Left lung (tissue), 10 donors: ENCODE results near the gene ADAMTS2. TPM values are rescaled to one million over a fixed set of nuclear protein-coding genes. Genes with fewer than 3 reads are reported as not detected.

Source experiments
- ATAC-seq: fragments of 200-7000 bp; cut with Tn5 transposase; one replicate; pipeline ENCODE4 v1.9.1; 2020; ENCODE audit warnings: moderate library complexity
- DNase-seq, 4 donors: peaks; one replicate each; pipeline ENCODE4 v3.0.0-alpha.2; 2013 to 2020
- H3K27ac ChIP-seq, 2 donors: fragments of 200-600 bp; sonication (generic) in 1 of 2; one replicate each; pipeline versions ENCODE4 v1.5.0 to v1.8.0; 2020 to 2021
- H3K27me3 ChIP-seq, 2 donors: fragments of 200-600 bp; sonication (generic) in 1 of 2; one replicate each; pipeline versions ENCODE4 v1.5.0 to v1.8.0; 2020 to 2021
- H3K36me3 ChIP-seq, 2 donors: fragments of 200-600 bp; sonication (generic) in 1 of 2; one replicate each; pipeline versions ENCODE4 v1.5.0 to v1.8.0; 2020 to 2021
- H3K4me1 ChIP-seq, 2 donors: fragments of 200-600 bp; one replicate each; pipeline ENCODE4 v1.8.0; 2021
- H3K4me3 ChIP-seq, 2 donors: fragments of 200-600 bp; sonication (generic) in 1 of 2; one replicate each; pipeline versions ENCODE4 v1.5.0 to v1.8.0; 2020 to 2021; ENCODE audit warnings: mild to moderate bottlenecking in 1 of 2
- H3K9me3 ChIP-seq, 2 donors: fragments of 200-600 bp; sonication (generic) in 1 of 2; one replicate each; pipeline versions ENCODE4 v1.5.0 to v1.8.0; 2020 to 2021
- intact Hi-C, 2 donors: fragments of 100-400 bp; cut with DNase I; formaldehyde crosslinking; loops; one replicate each; pipeline versions ENCODE4 v1.11.2 to v1.14.2; 2022
- polyA plus RNA-seq, 6 donors: library from polyadenylated mRNA; unstranded; fragments of 120-200 nt; gene quantifications; one replicate each; pipeline ENCODE4 v1.2.1, GENCODE V29; 2013; ENCODE audit not compliant: insufficient read length in 6 of 6
- total RNA-seq, 2 donors: library from RNA; stranded (reverse); fragmentation: NEBNext Ultra II Directional; extraction: Animal tissue kit (Norgen Biotek cat#: 25700); gene quantifications; one replicate each; pipeline ENCODE4 v1.2.1, GENCODE V29; 2021
- TF ChIP-seq, protein P1 (sequence below), 2 donors: fragments of 200-600 bp; sonication (generic) in 1 of 2; IDR thresholded peaks; one replicate each; pipeline versions ENCODE4 v1.5.0 to v1.8.0; 2021; ENCODE audit warnings: antibody characterized with exemption in 2 of 2
- donor health status: DM: no; HTN: yes; CAD: no.
- donor health status: DM: no; HTN: no; CAD: no.

ADAMTS2 gene
- total and polyA plus RNA-seq, 8 donors, result 27.5 to 68.2 (median 36.0) TPM

DNA sequence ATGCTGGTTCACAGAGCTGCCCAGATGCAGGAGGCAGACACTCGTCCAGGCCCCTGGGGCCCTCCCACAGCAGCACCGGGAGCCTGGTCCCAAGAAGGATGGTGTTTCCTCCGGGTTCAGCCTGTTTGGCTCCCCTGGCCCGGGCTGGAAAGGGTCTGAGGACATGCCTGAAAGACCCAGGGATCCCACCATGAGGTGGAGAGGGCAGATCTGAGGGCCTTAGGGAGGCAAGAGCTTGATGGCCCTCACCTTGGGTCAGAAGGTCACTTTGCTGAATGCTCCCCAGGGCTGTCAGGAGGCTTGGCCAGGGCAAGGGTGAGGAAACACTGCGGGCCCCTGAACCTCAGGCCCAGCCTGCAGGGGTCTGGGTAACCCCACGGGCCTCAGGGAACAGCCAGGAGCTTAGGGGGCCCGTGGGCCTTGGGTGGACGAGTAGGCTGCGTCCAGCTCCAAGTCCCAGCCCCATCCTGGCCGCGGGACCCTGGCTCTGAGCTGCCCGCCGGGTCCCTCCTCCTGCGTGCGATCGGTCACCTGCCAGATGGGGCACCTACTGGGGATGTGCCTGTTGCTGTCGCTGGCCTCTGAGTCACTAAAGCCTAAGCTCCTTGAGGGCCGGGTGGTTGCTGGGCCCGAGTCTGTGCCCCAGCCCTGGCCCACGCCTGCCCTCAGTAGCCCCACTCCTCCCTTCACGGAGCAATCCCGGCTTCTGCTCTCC is 178.9 kb downstream of the ADAMTS2 start:
- ATAC-seq (no peak), DNase-seq (peak in 2 of 4 donors; percentile 29 to 69)
- peaks cover 0 to 5% of the 10 kb centered on the region in 2 donors for H3K9me3 ChIP-seq
- H3K27ac ChIP-seq, result no peak overlapping the region
- peaks cover 6 to 11% of the 10 kb centered on the region in 2 donors for H3K4me1 ChIP-seq
- H3K27me3 ChIP-seq, result peaks cover 0 to 27% of the 10 kb centered on the region in 2 donors
- no peak overlapping the region for H3K4me3 ChIP-seq
- no peaks in the 10 kb centered on the region for H3K36me3 ChIP-seq
- intact Hi-C loops, result loop anchor here in 1 of 2 donors (10.0 kb wide), 1 partner anchor 168 kb away; no protein-coding TSS in a partner anchor
- TF ChIP-seq, protein P1, sequence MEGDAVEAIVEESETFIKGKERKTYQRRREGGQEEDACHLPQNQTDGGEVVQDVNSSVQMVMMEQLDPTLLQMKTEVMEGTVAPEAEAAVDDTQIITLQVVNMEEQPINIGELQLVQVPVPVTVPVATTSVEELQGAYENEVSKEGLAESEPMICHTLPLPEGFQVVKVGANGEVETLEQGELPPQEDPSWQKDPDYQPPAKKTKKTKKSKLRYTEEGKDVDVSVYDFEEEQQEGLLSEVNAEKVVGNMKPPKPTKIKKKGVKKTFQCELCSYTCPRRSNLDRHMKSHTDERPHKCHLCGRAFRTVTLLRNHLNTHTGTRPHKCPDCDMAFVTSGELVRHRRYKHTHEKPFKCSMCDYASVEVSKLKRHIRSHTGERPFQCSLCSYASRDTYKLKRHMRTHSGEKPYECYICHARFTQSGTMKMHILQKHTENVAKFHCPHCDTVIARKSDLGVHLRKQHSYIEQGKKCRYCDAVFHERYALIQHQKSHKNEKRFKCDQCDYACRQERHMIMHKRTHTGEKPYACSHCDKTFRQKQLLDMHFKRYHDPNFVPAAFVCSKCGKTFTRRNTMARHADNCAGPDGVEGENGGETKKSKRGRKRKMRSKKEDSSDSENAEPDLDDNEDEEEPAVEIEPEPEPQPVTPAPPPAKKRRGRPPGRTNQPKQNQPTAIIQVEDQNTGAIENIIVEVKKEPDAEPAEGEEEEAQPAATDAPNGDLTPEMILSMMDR (IDR thresholded peaks at IDR 0.05), result no peak

DNA sequence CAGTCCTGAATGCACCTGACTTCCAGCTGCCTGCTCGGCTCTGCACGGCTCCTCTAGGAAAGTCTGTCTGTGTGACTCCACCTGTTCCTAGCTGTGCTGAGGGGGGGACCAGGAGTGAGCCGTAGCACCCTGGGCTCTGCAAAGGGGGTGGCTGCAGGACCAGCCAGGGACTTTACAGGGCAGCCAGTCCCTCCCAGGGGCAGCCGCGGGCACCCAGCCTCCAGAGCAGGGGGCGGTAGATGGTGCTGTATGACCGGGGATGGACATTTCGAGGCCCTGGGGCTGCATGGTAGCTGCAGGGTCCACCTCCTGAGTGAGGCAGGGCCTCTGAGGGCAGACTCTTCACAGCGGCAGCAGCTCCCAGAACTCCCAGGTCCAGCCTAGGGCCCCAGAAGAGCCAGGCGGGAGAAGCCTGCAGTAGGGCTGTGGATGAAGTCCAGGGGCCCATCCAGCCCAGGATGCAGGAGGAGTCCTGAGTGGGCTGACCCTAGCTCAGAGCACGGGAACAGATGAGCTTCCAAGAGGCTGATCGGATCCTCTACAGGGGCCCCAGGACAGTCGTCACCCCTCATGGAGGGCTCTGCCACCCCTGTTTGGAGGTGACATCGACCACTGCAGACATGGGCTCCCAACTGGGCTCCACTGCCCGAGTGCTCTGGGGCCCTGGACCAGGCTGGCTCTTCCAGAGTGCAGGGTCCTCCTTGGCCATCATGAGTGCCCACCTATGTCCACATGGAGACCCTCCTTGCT is 179.7 kb downstream of the ADAMTS2 start:
- peak in 2 of 4 donors; percentile 22 to 49 for DNase-seq
- intact Hi-C loops, result loop anchor here in 1 of 2 donors (10.0 kb wide), 1 partner anchor 169 kb away; no protein-coding TSS in a partner anchor

DNA sequence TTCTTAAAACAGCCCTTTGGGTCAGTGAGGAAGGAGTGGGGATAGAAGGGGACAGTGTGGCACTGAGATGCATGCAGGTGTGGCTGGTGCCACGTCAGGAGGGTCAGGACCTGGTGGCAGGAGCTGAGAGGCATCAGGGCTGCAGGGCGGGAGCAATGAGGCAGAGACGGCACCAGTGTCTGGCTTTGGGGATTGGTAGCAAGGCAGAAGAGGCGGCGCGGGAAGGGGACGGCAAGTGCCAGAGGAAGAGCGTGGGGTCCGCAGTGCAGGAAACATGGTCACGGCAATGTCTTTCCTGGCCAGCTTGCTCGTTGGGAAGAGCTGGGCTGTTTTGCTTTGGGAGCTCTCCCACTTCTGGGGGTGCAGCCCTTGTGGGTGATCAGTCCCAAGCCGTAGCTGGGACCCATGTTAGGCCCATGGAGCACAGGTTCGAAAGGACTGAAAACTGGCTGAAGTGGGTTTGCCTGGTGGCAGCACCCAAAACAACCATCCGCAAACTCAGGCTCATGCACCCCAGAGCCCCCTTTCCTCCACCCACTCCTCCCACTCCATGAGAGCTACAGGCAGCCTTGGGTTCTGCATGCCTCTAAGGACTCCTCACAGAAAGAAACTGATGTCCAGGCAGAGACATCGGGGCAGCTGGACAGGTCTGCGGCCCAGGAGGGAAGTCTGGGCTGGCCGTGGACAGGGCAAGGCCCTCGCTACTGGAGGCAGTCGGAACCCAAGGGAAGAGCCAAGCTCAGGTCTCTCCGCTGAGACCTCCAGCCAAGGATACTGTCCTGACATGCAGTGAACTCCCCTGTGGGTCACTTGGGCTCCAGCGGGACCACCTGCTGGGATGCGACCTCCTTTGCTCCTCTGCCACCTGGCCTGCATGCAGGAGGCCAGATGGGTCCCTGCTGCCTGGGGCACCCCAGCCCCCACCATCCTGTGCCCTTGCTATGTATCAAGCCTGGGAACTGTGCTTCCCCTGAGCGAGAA is 180.6 kb downstream of the ADAMTS2 start:
- TF ChIP-seq, protein P1 (IDR thresholded peaks at IDR 0.05), result no peak
- Histone ChIP-seq H3K4me1 (peaks cover 6 to 11% of the 10 kb centered on the region in 2 donors), H3K27ac (no peak overlapping the region), H3K36me3 (no peaks in the 10 kb centered on the region), H3K27me3 (peaks cover 0 to 27% of the 10 kb centered on the region in 2 donors), H3K4me3 (no peak overlapping the region), H3K9me3 (peaks cover 0 to 5% of the 10 kb centered on the region in 2 donors)
- DNase-seq, result peak in 2 of 4 donors; percentile 22 to 71
- ATAC-seq, result no peak
- intact Hi-C loops, result loop anchor here in 1 of 2 donors (5.0 to 10.0 kb wide), 2 partner anchors 170 to 328 kb away; no protein-coding TSS in a partner anchor

More for the DNA sequence above, 179.7 kb downstream of the ADAMTS2 start:
- H3K27ac ChIP-seq, result no peak overlapping the region
- TF ChIP-seq, protein P1 (IDR thresholded peaks at IDR 0.05), result no peak
- no peak for ATAC-seq
- H3K4me3 ChIP-seq, result no peak overlapping the region
- H3K27me3 ChIP-seq, result peaks cover 0 to 27% of the 10 kb centered on the region in 2 donors
- H3K36me3 ChIP-seq, result no peaks in the 10 kb centered on the region
- H3K9me3 ChIP-seq, result peaks cover 0 to 5% of the 10 kb centered on the region in 2 donors
- peaks cover 6 to 11% of the 10 kb centered on the region in 2 donors for H3K4me1 ChIP-seq

DNA sequence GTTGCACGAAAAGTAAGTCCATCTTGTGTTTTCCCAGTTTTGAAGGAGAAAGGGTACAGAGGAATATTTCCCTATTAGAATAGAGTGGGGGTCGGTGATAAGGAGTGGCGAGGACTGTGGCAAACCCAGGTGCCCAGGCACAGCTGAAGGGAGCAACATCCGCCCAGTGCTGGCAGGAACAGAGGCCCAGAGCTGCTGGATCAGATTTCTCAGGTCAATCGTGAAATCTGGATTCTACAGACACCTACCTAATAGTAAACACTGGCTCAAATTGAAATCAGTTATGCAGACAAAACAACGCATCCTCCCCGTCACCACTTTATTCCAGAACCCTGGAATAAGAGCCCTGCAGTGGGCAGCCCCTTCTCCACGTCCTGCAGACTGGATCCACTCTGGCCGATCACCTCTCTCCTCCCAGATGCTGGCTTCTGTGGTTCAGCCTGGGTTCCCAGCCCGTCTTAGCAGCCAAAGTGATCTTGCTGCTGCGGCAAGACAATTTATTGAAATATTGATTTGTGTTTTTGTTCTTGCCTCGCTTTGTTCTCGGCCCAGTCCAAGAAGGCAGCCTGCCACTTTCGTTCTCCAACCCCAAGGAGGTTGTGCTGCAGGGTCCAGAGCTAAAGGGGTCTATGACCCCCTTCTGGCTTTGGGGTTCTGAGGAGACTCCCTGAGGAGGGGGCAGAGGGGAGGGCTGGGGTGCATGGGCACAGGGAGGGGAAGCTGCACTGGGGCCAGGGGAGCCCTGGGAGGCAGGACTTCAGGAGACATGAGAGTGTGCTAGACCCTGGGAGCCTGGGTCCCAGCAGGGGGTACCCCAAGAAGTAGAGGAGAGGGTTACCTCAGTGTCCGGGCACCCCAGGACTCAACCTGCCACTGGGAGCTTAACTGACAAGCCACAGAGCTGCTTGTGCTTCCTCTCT is 181.8 kb downstream of the ADAMTS2 start:
- intact Hi-C loops, result loop anchor here in 1 of 2 donors (5.0 to 10.0 kb wide), 2 partner anchors 171 to 329 kb away; no protein-coding TSS in a partner anchor
- no peak for ATAC-seq
- DNase-seq, result peak in 1 of 4 donors; percentile 20
- no peak overlapping the region for H3K4me3 ChIP-seq
- H3K27ac ChIP-seq, result no peak overlapping the region
- H3K27me3 ChIP-seq, result peaks cover 0 to 24% of the 10 kb centered on the region in 2 donors
- TF ChIP-seq, protein P1 (IDR thresholded peaks at IDR 0.05), result no peak
- peaks cover 0 to 5% of the 10 kb centered on the region in 2 donors for H3K9me3 ChIP-seq
- H3K4me1 ChIP-seq, result peaks cover 6 to 11% of the 10 kb centered on the region in 2 donors
- H3K36me3 ChIP-seq, result no peaks in the 10 kb centered on the region
